HG02943 (cell line): ENCODE data around the gene NEK5.
"Not testable (repeated sequence)": the region's sequence is repeated elsewhere in the genome, so short reads cannot be mapped to it uniquely, and the experiment has no call there.

Source experiments
- ATAC-seq: cut with Tn5 transposase; IDR thresholded peaks from one replicate; pipeline ENCODE4 v1.9.1; 2021; ENCODE audit warnings: mild to moderate bottlenecking, low read depth, moderate library complexity; ENCODE audit not compliant: unreplicated experiment

NEK5 gene

GRCh38 chr13:52082601-52083000 lies 46.3 kb downstream of the NEK5 start:
- no peak for ATAC-seq

GRCh38 chr13:52079891-52080290 lies 49.0 kb downstream of the NEK5 start:
- not testable (repeated sequence) for ATAC-seq

GRCh38 chr13:52070929-52071523 lies 57.8 kb downstream of the NEK5 start:
- ATAC-seq: no peak

DNA sequence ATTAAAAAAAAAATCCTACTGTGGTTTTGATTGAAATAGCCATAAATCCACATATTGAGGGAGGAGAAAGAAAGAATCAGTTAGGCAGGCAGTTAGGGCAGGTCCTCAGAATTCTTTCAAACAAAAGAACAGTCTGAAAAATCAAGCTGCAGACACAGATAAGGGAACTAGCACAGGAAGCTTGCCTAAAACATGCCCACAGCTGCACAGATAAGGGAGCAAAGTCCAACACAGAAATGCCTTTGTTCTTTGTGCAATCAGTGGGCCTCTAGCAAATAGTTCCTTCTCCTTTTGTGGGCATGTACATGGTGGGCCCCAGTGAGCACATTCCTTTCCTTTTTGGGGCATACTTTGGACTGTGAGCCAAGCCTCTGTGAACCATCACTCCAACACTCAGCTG lies 61.6 kb downstream of the NEK5 start:
- no peak for ATAC-seq

GRCh38 chr13:52061587-52061986 lies 67.3 kb downstream of the NEK5 start:
- ATAC-seq: no peak

GRCh38 chr13:52061064-52061463 lies 67.8 kb downstream of the NEK5 start:
- ATAC-seq: not testable (repeated sequence)

- ATAC-seq: no peak
Measured at GRCh38 chr13:52053460-52053859, 75.4 kb downstream of the NEK5 start.

- ATAC-seq: no peak
Measured at GRCh38 chr13:52051400-52051799, 77.5 kb downstream of the NEK5 start.

DNA sequence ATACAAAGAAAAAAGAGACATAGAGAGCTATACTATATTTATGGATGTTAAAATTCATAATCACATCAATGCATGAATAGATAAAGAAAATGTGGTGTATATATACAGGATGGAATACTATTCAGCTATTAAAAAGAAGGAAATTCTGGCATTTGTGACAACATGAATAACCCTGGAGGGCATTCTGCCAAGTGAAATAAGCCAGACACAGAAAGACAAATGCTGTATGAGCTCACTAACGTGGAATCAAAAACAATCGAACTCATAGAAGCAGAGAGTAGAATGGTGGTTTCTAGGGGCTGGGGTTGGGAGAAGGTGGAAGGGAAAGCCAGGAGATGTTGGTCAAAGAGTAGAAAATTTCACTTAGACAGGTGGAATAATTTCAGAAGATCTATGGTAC lies 80.4 kb downstream of the NEK5 start:
- ATAC-seq: no peak

DNA sequence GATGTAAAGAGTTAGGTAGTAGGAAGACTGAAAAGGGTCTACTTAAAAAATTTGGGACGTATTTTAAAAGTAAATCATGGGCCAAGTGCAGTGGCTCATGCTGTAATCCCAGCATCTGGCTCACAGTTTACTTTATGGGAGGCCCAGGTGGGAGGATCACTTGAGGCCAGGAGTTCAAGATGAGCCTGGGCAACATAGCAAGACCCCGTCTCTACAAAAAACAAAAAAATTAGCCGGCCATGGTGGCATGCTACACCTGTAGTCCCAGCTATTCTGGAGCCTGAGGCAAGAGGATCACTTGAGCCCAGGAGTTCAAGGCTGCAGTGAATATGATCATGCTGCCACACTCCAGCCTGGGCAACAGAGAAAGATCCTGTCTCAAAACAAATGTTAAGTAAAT lies 81.4 kb downstream of the NEK5 start:
- no peak for ATAC-seq

GRCh38 chr13:52043675-52044074 lies 85.2 kb downstream of the NEK5 start:
- ATAC-seq: no peak

DNA sequence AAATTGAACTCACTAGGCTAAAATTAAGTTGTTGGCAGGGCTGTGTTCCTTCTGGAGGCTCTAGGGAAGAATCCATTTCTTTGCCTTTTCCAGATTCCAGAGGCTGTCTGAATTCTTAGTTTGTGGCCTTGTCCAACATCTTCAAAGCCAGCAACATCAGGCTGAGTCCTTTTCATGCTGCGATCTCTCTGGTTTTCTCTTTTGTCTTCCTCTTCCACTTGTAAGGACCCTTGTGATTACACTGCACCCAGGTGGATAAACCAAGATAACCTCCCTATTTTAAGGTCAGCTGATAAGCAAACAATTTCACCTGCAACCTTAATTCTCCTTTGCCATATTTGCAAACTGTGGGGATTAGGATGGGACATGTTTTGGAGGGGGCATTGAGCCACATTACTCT lies 92.8 kb downstream of the NEK5 start:
- no peak for ATAC-seq

DNA sequence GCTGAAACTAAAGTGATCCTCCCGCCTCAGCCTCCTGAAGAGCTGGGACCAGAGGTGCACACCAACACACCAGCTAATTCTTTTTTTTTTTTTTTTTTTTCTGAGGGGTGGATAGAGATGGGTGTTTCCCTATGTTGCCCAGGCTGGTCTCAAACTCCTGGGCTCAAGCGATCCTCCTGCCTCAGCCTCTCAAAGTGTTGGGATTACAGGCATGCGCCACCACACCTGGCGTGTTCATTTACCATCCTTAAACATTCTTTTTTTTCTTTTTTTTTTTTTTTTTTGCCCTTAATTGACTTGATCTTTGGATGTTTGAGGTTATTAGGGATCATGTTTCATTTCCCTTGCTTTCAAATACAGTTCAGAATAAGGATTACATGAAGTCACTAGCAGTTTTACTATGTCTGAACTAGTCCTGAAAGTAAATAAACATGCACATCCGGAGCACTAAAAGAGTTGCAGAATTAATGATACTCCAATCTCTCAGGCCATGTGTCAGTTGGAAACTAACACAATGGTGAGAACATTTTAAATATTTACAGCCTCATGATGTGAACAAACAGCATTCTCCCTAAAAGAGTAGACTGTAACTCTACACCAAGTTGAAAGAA lies 94.2 kb downstream of the NEK5 start:
- ATAC-seq: no peak

- no peak for ATAC-seq
Measured at GRCh38 chr13:52033039-52033438, 95.8 kb downstream of the NEK5 start.

DNA sequence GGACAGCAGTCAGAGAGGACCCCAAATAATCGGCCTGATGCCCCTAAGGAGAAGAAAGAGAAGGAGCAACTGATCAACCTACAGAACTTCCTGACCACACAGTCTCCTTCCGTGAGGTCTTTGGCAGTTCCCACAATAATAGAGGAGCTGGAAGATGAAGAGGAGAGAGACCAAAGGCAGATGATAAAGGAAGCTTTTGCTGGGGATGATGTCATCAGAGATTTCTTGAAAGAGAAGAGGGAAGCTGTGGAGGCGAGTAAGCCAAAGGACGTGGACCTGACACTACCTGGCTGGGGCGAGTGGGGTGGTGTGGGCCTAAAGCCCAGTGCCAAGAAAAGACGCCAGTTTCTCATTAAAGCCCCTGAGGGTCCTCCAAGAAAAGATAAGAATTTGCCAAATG lies 98.5 kb downstream of the NEK5 start:
- ATAC-seq: not testable (repeated sequence)

DNA sequence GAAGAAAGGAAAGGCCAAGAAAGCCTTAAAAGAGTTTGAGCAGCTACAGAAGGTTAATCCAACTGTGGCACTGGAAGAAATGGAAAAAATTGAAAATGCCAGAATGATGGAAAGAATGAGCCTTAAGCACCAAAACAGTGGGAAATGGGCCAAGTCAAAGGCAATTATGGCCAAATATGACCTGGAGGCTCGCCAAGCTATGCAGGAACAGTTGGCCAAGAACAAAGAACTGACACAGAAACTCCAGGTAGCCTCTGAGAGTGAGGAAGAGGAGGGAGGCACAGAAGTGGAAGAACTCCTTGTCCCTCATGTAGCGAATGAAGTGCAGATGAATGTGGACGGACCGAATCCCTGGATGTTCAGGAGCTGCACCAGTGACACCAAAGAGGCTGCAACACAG lies 99.3 kb downstream of the NEK5 start:
- no peak for ATAC-seq

DNA sequence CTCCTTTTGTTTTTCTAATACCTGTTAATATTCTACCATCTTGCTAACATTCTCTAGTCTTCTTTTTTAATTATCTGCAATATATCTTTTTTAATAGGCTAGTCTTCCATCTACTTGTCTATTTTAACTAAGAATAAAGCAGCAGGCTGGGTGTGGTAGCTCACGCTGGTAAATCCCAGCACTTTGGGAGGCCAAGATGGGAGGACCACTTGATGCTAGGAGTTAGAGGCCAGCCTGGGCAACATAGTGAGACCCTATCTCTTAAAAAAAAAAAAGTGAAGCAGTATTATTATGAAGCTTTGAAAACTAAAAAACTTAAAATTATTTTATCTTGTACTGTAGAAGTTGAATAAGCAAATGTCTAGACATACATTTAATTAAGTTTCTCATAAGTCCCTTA lies 101.0 kb downstream of the NEK5 start:
- no peak for ATAC-seq

DNA sequence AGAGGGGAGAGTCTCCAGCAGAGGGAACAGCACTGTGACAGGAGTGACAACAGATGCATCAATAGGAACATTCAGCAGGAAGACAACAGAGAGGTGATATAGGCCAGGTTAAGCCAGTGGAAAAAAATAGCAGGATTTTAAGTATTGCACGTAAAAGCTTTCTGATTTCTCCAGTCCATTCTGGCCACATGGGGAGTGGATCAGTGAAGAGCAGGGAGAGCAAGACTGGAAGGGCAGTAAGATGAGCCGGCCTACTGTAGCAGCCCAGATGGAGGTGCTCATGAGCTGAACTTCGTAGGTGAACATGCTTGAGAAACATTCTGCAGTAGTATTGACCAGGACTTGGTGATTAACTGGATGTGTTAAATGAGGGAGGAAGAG lies 102.6 kb downstream of the NEK5 start:
- no peak for ATAC-seq

DNA sequence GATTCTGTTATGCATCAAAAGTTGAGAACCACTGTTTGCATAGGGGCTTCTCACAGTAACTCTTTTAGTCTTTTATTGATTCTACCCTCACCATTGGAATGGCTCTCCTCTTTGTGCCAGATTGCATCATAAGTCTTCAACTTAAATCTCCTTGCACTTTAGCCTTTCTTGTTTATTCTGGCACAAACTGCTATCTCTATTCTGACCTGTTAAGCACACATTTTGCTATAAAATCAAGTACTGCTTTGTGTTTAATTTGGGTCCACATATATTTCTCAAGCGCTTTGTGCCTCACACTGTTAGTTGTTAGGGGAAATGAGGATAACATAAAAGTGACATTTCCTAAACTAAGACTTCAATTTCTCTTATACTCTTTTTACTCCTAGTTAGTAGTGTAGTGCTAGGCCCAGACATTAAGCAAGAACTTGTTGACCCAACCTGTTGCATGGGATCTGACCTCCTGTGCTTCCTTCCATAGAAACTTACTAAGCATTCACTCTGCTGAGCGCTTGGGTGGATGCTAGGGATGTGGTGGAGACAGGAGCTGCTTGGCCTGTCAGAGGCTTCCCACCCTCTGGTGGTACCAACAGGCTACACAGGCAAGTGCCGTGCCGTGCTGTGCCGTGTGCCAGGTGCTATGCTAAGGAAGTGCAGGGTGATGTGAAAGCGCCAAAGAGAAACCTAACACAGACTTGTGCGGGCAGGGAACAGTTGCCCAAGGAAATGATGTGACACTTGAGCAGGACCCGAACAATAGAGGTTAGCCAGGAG lies 103.2 kb downstream of the NEK5 start:
- no peak for ATAC-seq

GRCh38 chr13:52024481-52024880 lies 104.4 kb downstream of the NEK5 start, which contains the start of gene UTP14C:
Gene UTP14C (plus strand): TSS chr13:52024691. CDS start chr13:52028805, 4,114 bp downstream.
- no peak for ATAC-seq

DNA sequence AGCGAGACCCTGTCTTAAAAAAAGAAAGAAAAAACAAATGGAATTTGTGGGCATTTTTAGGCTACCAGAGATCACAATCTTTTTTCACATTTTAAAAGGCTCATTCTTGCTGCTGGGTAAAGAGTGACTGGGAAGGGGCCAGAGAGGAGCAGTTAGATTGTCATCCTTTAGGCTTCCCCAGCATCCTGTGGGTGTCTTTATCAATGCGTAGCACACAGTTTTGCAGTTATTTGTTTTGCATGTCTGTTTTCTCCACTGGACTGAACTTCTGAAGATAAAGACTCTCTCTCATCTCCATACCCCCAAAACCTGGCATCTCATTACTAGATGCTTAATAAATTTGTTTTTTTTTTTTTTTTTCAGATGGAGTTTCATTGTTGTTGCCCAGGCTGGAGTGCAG lies 106.5 kb downstream of the NEK5 start:
- ATAC-seq: no peak

GRCh38 chr13:52020191-52020590 lies 108.7 kb downstream of the NEK5 start:
- no peak for ATAC-seq
